ENCODE results near the gene OR4X2. TPM values are rescaled to one million over a fixed set of nuclear protein-coding genes. Genes with fewer than 3 reads are reported as not detected.

The OR4X2 gene
- total and polyA plus RNA-seq, 2 of the 4 experiments (the other 2 are of a cell fraction): not detected

GRCh38 chr11:48261600-48261999, 16.7 kb downstream of the OR4X2 start:
- no peak overlapping the region for H4K5ac ChIP-seq (ENCODE audit: low read depth, low read length)
- intact Hi-C loops (cut with micrococcal nuclease): no loop called here
- H3K9me1 ChIP-seq (ENCODE audit: insufficient read depth, low read length): no peaks in the 10 kb centered on the region
- DNase-seq: no peak
- H2AK5ac ChIP-seq (ENCODE audit: low read depth, low read length): no peak overlapping the region
- no peak overlapping the region for H4K91ac ChIP-seq (ENCODE audit: insufficient read depth, low read depth, low read length)
- no peaks in the 10 kb centered on the region for H3K36me3 ChIP-seq (ENCODE audit: control insufficient read depth, insufficient read depth, low read length)
- H2BK20ac ChIP-seq (ENCODE audit: low read depth, low read length): no peak overlapping the region
- H2BK5ac ChIP-seq (ENCODE audit: low read depth, low read length, poor library complexity, severe bottlenecking): no peak overlapping the region
- no peaks in the 10 kb centered on the region for H4K20me1 ChIP-seq (ENCODE audit: insufficient read depth, low read length)
- no peak overlapping the region for H2AK9ac ChIP-seq (replicated peaks; ENCODE audit: low read depth, low read length, poor library complexity)
- H3K27me3 ChIP-seq (ENCODE audit: control insufficient read depth, insufficient read depth, low read length): no peaks in the 10 kb centered on the region
- H3K4me3 ChIP-seq (ENCODE audit: insufficient read depth, low read depth, low read length): no peak overlapping the region
- no peak overlapping the region for H2AFZ ChIP-seq (replicated peaks; ENCODE audit: low read length, poor library complexity)
- no peaks in the 10 kb centered on the region for H3K9me3 ChIP-seq (ENCODE audit: control insufficient read depth, insufficient read depth, low read length)
- no peak for ATAC-seq (ENCODE audit: low read depth)
- H3K79me1 ChIP-seq (ENCODE audit: low read depth in 1 of 2, low read length in 2 of 2): no peaks in the 10 kb centered on the region
- ChIA-PET CTCF (no interaction called here), POLR2A (ENCODE audit: unreplicated experiment) (no interaction called here)
- no peak overlapping the region for H3K4me2 ChIP-seq (ENCODE audit: low read depth, low read length)
- no peak overlapping the region for H3K14ac ChIP-seq (replicated peaks; ENCODE audit: low read depth, low read length)
- no peak overlapping the region for H3K9ac ChIP-seq (ENCODE audit: low read depth, low read length)
- no peak overlapping the region for H2BK15ac ChIP-seq (ENCODE audit: low read depth, low read length)
- H3K18ac ChIP-seq (ENCODE audit: low read depth, low read length): no peak overlapping the region
- no peak overlapping the region for H2BK120ac ChIP-seq (ENCODE audit: low read depth, low read length)
- no peak overlapping the region for H3K4ac ChIP-seq (ENCODE audit: low read depth, low read length)
- H4K8ac ChIP-seq (ENCODE audit: low read depth in 2 of 2, low read length in 2 of 2): no peak overlapping the region
- H3K56ac ChIP-seq (ENCODE audit: extremely low read depth, insufficient read depth, low read length): no peak overlapping the region
- no peak overlapping the region for H3K23ac ChIP-seq (ENCODE audit: low read depth, low read length)
- WGBS, 2 experiments (ENCODE audit: extremely low coverage in 2 of 2, insufficient read length in 1 of 2): no CpG with 5 or more reads among the region's 2 CpGs
- in situ Hi-C loops (cut with MboI; ENCODE audit: low sequenced_read_pairs): no loop called here
- H3K4me1 ChIP-seq (ENCODE audit: control insufficient read depth, insufficient read depth, low read length): no peaks in the 10 kb centered on the region
- no TSS peak for BruUV-seq (replicated peaks)
- dilution Hi-C loops (cut with HindIII; ENCODE audit: low sequenced_read_pairs, unreplicated experiment): no loop called here
- no peak for TF ChIP-seq ELK1 (IDR thresholded peaks at IDR 0.05; ENCODE audit: borderline replicate concordance, low read depth, low read length)
- TF ChIP-seq FOS (IDR thresholded peaks at IDR 0.05; ENCODE audit: low read depth, low read length): no peak
- no peak for TF ChIP-seq RAD21 (IDR thresholded peaks at IDR 0.05; ENCODE audit: low read length)
- no peak for TF ChIP-seq CEBPB (IDR thresholded peaks at IDR 0.05; ENCODE audit: low read depth, low read length)
- no peak for TF ChIP-seq RFX5 (IDR thresholded peaks at IDR 0.05; ENCODE audit: low read depth, low read length)
- no peak for TF ChIP-seq CHD1 (IDR thresholded peaks at IDR 0.05; ENCODE audit: low read depth, low read length)
- TF ChIP-seq MXI1 (IDR thresholded peaks at IDR 0.05; ENCODE audit: borderline replicate concordance, low read depth, low read length): no peak
- TF ChIP-seq BHLHE40 (IDR thresholded peaks at IDR 0.05; ENCODE audit: low read depth, low read length): no peak
- no peak for TF ChIP-seq POLR2A (IDR thresholded peaks at IDR 0.05; ENCODE audit: low read depth, low read length)
- no peak for TF ChIP-seq SMC3 (IDR thresholded peaks at IDR 0.05; ENCODE audit: low read depth, low read length)
- no peak for TF ChIP-seq USF2 (IDR thresholded peaks at IDR 0.05; ENCODE audit: low read depth, low read length)
- no peak for TF ChIP-seq MAFK (IDR thresholded peaks at IDR 0.05; ENCODE audit: low read depth, low read length)
- no peak for TF ChIP-seq CTCF (conservative IDR thresholded peaks at IDR 0.05; ENCODE audit: low read depth, low read length)
- no peak for TF ChIP-seq NFE2L2 (IDR thresholded peaks at IDR 0.05; ENCODE audit: low read depth, low read length)
- no peak for TF ChIP-seq MAZ (IDR thresholded peaks at IDR 0.05; ENCODE audit: borderline replicate concordance, low read depth, low read length)
- H3K27ac ChIP-seq (ENCODE audit: insufficient read depth, low read length): no peak overlapping the region

Data from IMR-90 (cell line).